ENCODE results near the gene BATF3.
"Not testable (repeated sequence)": the region's sequence is repeated elsewhere in the genome, so short reads cannot be mapped to it uniquely, and the experiment has no call there.

The BATF3 gene

GRCh38 chr1:212733109-212733508, 33.5 kb upstream of the BATF3 start:
- DNase-seq (ENCODE audit: low read depth) = no peak
- no peak for TF ChIP-seq CTCF (IDR thresholded peaks at IDR 0.05; ENCODE audit: control insufficient read depth, extremely low read depth, insufficient read depth)
- no peak overlapping the region for H3K4me3 ChIP-seq (ENCODE audit: low read depth, low read length)

- TF ChIP-seq CTCF (IDR thresholded peaks at IDR 0.05; ENCODE audit: control insufficient read depth, extremely low read depth, insufficient read depth) = no peak
- H3K4me3 ChIP-seq (ENCODE audit: low read depth, low read length) = no peak overlapping the region
- DNase-seq (ENCODE audit: low read depth) = no peak
Observed at GRCh38 chr1:212731630-212732029, 32.0 kb upstream of the BATF3 start.

GRCh38 chr1:212728606-212729005, 29.0 kb upstream of the BATF3 start:
- TF ChIP-seq CTCF (IDR thresholded peaks at IDR 0.05; ENCODE audit: control insufficient read depth, extremely low read depth, insufficient read depth) = no peak
- H3K4me3 ChIP-seq (ENCODE audit: low read depth, low read length) = no peak overlapping the region
- DNase-seq (ENCODE audit: low read depth) = no peak

GRCh38 chr1:212727386-212728181, 27.9 kb upstream of the BATF3 start:
- no peak for TF ChIP-seq CTCF (IDR thresholded peaks at IDR 0.05; ENCODE audit: control insufficient read depth, extremely low read depth, insufficient read depth)
- DNase-seq (ENCODE audit: low read depth) = no peak
- H3K4me3 ChIP-seq (ENCODE audit: low read depth, low read length) = no peak overlapping the region

- H3K4me3 ChIP-seq (ENCODE audit: low read depth, low read length); DNase-seq (ENCODE audit: low read depth): not testable (repeated sequence)
Observed at GRCh38 chr1:212724679-212725078, 25.0 kb upstream of the BATF3 start.

- TF ChIP-seq CTCF (IDR thresholded peaks at IDR 0.05; ENCODE audit: control insufficient read depth, extremely low read depth, insufficient read depth) = no peak
- no peak for DNase-seq (ENCODE audit: low read depth)
- no peak overlapping the region for H3K4me3 ChIP-seq (ENCODE audit: low read depth, low read length)
Observed at GRCh38 chr1:212722270-212722957, 22.8 kb upstream of the BATF3 start.

- H3K4me3 ChIP-seq (ENCODE audit: low read depth, low read length) = peak overlapping the region; percentile 23
- DNase-seq (ENCODE audit: low read depth) = peak; percentile 66
- 0 out of 2 replicates have a peak, but pooled peaks have one; percentile 4 for TF ChIP-seq CTCF (IDR thresholded peaks at IDR 0.05; ENCODE audit: control insufficient read depth, extremely low read depth, insufficient read depth)
Observed at GRCh38 chr1:212721388-212722247, 22.0 kb upstream of the BATF3 start.

Measured in LNCaP clone FGC (cell line).